Measurements from ENCODE around the gene SYNGR2. TPM values are rescaled to one million over a fixed set of nuclear protein-coding genes. Genes with fewer than 3 reads are reported as not detected.

Gene SYNGR2
- total RNA-seq, 1 experiment from 2014 or later: 67.0 TPM

Other genes with a start within 250 kb of the SYNGR2 start
- 2.5 and 2.7 TPM in 2 replicates for gene TNRC6C, start 209.9 kb upstream of the SYNGR2 start, total RNA-seq (2014; rRNA removed; shearing (Covaris generic))
- gene TMC6, start 39.8 kb upstream of the SYNGR2 start, total RNA-seq (2014; rRNA removed; shearing (Covaris generic)): 50.5 and 69.0 TPM in 2 replicates
- gene TMC8, start 37.8 kb upstream of the SYNGR2 start, total RNA-seq (2014; rRNA removed; shearing (Covaris generic)): 0.14 TPM in 1 of 2 replicates, not detected in the other
- gene C17orf99, start 22.2 kb upstream of the SYNGR2 start, total RNA-seq (2014; rRNA removed; shearing (Covaris generic)): not detected in 2 replicates
- gene TK1, start 18.5 kb downstream of the SYNGR2 start, total RNA-seq (2014; rRNA removed; shearing (Covaris generic)): 76.8 and 84.5 TPM in 2 replicates
- gene AFMID, start 18.8 kb downstream of the SYNGR2 start, total RNA-seq (2014; rRNA removed; shearing (Covaris generic)): 43.1 and 60.6 TPM in 2 replicates
- 170 and 172 TPM in 2 replicates for gene BIRC5, start 45.7 kb downstream of the SYNGR2 start, total RNA-seq (2014; rRNA removed; shearing (Covaris generic))
- not detected in 2 replicates for gene TMEM235, start 63.0 kb downstream of the SYNGR2 start, total RNA-seq (2014; rRNA removed; shearing (Covaris generic))
- gene SOCS3, start 191.5 kb downstream of the SYNGR2 start, total RNA-seq (2014; rRNA removed; shearing (Covaris generic)): 72.7 and 90.1 TPM in 2 replicates
- 16.3 and 43.0 TPM in 2 replicates for gene PGS1, start 210.1 kb downstream of the SYNGR2 start, total RNA-seq (2014; rRNA removed; shearing (Covaris generic))